Progenitor cell of endocrine pancreas (in vitro differentiated cells): ENCODE data around the gene PHAF1. TPM values are rescaled to one million over a fixed set of nuclear protein-coding genes. Genes with fewer than 3 reads are reported as not detected.
A peak's percentile ranks its signal among the peaks of the same experiment; 100 is the strongest.

ENCODE experiments used
- DNase-seq: peaks from one replicate; pipeline ENCODE4 v3.0.0; 2021; ENCODE audit warnings: low spot score; ENCODE audit not compliant: unreplicated experiment
- H3K27ac Mint-ChIP-seq: 2 replicates; pipeline ENCODE4 v1.8.0; 2021; ENCODE audit warnings: mild to moderate bottlenecking, moderate library complexity, mixed read lengths
- H3K27me3 Mint-ChIP-seq: 2 replicates; pipeline ENCODE4 v1.8.0; 2021; ENCODE audit warnings: mixed read lengths
- H3K36me3 Mint-ChIP-seq: 2 replicates; pipeline ENCODE4 v1.8.0; 2022; ENCODE audit warnings: mixed read lengths; ENCODE audit not compliant: insufficient read depth
- H3K4me1 Mint-ChIP-seq: 2 replicates; pipeline ENCODE4 v1.8.0; 2021; ENCODE audit warnings: low read depth, mixed read lengths
- H3K4me3 Mint-ChIP-seq: 2 replicates; pipeline ENCODE4 v1.8.0; 2021; ENCODE audit warnings: low read depth, mild to moderate bottlenecking, moderate library complexity, mixed read lengths
- H3K9me3 Mint-ChIP-seq: 2 replicates; pipeline ENCODE4 v1.8.0; 2021; ENCODE audit warnings: low read depth, mixed read lengths
- total RNA-seq: library from RNA; stranded (reverse); gene quantifications from 2 replicates; pipeline ENCODE4 v1.2.1, GENCODE V29; 2021
- TF ChIP-seq, protein P1 (sequence below): fragments of 200-600 bp; sonication (generic); IDR thresholded peaks from one replicate; pipeline ENCODE4 v1.5.0; 2021; ENCODE audit warnings: antibody characterized with exemption, mild to moderate bottlenecking; ENCODE audit not compliant: unreplicated experiment

PHAF1 gene
- total RNA-seq, 1 donor from 2014 or later, result 21.0 TPM

- TF ChIP-seq, protein P1, sequence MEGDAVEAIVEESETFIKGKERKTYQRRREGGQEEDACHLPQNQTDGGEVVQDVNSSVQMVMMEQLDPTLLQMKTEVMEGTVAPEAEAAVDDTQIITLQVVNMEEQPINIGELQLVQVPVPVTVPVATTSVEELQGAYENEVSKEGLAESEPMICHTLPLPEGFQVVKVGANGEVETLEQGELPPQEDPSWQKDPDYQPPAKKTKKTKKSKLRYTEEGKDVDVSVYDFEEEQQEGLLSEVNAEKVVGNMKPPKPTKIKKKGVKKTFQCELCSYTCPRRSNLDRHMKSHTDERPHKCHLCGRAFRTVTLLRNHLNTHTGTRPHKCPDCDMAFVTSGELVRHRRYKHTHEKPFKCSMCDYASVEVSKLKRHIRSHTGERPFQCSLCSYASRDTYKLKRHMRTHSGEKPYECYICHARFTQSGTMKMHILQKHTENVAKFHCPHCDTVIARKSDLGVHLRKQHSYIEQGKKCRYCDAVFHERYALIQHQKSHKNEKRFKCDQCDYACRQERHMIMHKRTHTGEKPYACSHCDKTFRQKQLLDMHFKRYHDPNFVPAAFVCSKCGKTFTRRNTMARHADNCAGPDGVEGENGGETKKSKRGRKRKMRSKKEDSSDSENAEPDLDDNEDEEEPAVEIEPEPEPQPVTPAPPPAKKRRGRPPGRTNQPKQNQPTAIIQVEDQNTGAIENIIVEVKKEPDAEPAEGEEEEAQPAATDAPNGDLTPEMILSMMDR, result no peak
- Mint-ChIP-seq H3K4me1 (peaks cover 3% of the 10 kb centered on the region), H3K27ac (peak overlapping the region; percentile 68), H3K9me3 (no peaks in the 10 kb centered on the region), H3K36me3 (peaks cover 2% of the 10 kb centered on the region), H3K4me3 (no peak overlapping the region), H3K27me3 (no peaks in the 10 kb centered on the region)
- DNase-seq, result no peak
Measured at GRCh38 chr16:67093098-67093726, 16.5 kb upstream of the PHAF1 start.

GRCh38 chr16:67098599-67098998, 11.1 kb upstream of the PHAF1 start:
- no peak overlapping the region for H3K4me3 Mint-ChIP-seq
- TF ChIP-seq, protein P1, result no peak

DNA sequence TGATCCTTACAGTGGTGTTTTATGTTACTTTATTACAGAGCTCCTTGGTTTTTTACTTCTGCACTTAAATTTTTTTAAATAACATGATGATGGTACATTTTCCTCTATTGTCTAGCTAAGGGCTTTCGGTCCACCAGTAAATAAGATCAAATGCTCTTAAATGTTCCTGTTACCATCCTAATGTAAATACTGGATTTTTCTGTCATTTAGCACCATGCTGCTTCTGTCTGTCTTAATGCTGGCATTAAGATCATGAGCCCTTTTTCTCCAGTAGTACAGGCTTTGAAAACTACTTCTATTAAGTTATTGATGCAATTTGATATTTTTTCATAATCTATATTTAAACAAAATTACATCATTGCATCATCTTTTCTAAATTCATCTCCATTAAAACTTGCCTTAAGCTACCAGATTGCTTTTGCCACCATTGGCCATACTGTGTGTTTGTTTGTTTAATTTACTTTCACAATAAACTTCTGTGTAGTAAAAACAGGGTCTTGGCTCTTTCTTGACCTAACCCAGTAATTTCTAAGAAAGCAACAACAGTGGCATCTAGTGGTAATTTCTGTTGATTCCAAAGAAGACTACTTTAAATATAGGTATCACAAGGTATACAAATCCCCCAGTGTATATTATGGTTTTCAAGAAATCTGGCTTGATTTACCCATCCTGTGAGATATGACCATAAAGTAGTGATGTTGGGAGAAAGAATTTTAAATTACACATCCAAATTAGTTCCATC, 9.0 kb upstream of the PHAF1 start:
- Mint-ChIP-seq H3K4me1 (no peaks in the 10 kb centered on the region), H3K27me3 (no peaks in the 10 kb centered on the region), H3K36me3 (peaks cover 3% of the 10 kb centered on the region), H3K9me3 (no peaks in the 10 kb centered on the region), H3K4me3 (no peak overlapping the region), H3K27ac (no peak overlapping the region)
- TF ChIP-seq, protein P1, result peak; percentile 37
- DNase-seq, result no peak

More at GRCh38 chr16:67098599-67098998, 11.1 kb upstream of the PHAF1 start:
- Mint-ChIP-seq H3K4me1 (no peaks in the 10 kb centered on the region), H3K27me3 (no peaks in the 10 kb centered on the region), H3K36me3 (peaks cover 3% of the 10 kb centered on the region), H3K27ac (no peak overlapping the region), H3K9me3 (no peaks in the 10 kb centered on the region)
- no peak for DNase-seq

DNA sequence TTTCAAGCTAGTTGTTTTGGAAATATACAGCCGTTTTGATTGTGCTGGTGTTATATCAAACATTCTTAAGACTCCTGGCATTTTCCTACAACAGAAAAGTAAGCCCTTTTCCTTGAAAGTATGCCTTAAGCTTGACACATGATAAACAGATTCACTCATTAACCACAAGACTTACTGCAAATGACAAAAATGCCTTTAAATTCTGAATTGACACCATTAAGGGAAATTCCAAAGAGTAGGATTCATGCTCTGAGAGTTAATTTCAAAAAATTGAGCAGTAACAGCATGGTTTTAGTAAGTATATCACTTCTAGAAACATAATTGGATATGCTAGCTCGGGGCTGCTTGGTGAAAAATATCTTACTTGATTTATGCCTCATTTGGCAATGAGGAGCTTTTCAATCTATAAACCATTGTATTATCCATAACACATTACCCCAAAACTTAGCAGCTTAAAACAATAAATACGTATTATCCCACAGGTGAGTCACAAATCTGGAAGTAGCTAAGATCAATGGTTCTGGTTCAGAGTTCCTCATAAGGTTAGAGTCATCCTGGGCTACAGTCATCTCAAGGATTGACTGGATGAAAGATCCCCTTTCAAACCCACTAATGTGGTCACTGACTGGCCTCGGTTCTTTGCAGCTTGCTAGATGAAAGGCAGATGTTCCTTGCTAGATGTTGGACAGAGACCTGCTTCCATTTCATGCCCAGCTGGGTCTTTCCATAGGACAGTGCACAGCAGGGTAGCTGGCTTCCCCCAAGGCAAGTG, 8.2 kb upstream of the PHAF1 start:
- DNase-seq, result no peak
- H3K27me3 Mint-ChIP-seq, result no peaks in the 10 kb centered on the region
- TF ChIP-seq, protein P1, result no peak
- H3K4me3 Mint-ChIP-seq, result no peak overlapping the region
- H3K36me3 Mint-ChIP-seq, result peaks cover 3% of the 10 kb centered on the region
- no peak overlapping the region for H3K27ac Mint-ChIP-seq
- no peaks in the 10 kb centered on the region for H3K4me1 Mint-ChIP-seq
- H3K9me3 Mint-ChIP-seq, result no peaks in the 10 kb centered on the region

- Mint-ChIP-seq H3K4me3 (no peak overlapping the region), H3K9me3 (no peaks in the 10 kb centered on the region), H3K36me3 (peaks cover 3% of the 10 kb centered on the region), H3K27ac (peak overlapping the region; percentile 69), H3K4me1 (peaks cover 2% of the 10 kb centered on the region), H3K27me3 (no peaks in the 10 kb centered on the region)
- DNase-seq, result no peak
- TF ChIP-seq, protein P1, result peak; percentile 48
Measured at GRCh38 chr16:67104061-67104460, 5.7 kb upstream of the PHAF1 start.
